ENCODE measurements around the gene OSBPL5.

OSBPL5 gene

DNA sequence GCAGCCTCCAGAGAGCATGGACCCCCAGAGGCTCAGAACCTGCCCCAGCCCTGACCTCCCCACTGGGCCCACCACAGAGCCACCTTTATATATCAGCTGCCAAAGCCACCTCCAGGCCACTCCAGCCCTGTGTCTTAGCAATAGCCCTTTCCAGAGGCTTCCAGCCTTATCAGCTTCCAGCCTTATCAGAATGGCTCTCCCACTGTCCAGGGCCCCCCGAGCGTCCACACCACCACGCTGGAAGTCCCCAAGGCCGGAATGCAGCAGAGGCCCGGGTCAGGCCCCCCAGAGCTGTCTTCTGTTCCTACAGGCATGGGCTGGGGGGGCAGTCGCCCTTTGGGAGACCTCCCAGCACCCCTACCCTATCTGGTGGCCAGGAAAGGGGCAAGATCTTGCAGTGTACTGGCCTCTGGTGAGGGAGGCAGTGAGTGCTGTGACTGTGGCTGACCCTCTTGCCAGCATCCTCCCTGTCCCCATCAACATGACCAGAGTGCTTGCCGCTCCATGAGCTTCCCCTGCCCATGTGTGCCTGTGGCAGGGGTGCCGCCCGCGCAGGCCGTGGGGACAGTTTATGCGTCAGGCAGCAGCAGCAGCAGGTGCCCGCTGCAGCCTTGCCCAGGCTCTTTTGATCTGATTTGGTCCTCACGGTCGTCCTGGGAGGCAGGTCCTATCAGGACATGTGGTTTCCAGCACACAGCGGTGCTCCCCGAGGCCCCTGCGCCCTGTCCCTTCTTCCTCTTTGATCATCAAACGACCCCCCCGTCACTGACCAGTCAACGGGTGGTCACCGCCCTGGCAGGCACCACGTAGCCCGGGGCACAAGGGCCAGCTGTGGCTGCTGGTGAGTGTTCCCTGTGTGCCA is 15.9 kb downstream of the OSBPL5 start:
- DNase-seq = no peak

DNA sequence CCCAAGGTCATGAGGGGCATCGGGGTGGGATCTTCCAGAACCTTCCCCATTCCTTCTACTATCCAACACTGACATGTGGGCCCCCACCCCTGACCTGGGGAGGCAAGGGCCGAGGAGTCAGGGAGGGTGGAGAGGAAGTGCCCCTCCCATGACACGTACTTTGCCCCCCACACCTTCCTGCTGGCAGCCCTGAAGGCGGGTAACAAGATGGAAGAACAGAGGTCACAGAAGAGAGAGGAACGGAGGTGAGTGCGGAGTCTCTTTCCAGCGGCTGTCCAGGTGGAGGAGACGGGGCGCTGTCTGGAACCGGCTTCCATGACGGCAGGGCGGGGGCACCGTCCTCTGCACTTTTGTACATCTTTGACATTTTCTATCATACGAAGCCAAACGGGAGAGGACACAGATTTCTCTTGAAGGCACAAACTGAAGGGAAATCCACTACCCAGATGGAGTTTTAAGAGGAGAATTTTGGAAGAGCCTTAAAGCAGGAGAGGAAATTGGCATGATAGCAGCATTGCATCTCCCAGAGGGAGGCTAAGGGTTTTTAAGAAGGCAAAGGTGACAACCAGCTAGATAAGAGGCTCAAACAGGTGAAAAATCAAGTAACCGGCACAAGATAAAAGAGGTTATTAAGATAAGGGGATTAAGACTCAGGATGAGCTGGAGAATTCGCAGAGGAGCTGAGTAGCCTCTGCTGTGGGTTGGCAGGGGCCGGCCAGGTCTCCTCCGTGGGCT is 16.7 kb downstream of the OSBPL5 start:
- no peak for DNase-seq

DNA sequence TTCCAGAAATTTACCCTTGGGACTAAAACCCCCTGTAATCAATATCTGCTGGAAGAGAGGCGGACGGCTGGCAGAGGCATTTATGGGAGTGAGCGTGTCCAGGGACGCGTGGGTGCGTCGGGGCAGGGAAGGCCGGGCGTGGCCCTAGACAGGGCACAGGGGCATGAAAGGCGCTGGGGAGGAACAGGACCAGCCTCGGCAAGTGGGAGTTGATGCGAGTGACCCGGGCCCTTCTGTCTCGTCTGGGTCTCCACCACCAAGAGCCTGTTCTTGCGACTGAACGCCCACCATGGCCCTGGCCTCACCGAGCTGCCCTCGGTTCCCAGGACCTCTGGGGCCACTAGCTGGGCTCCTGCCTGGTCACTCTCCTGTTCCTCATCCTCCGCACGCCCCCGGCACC is 17.5 kb downstream of the OSBPL5 start:
- DNase-seq = no peak

DNA sequence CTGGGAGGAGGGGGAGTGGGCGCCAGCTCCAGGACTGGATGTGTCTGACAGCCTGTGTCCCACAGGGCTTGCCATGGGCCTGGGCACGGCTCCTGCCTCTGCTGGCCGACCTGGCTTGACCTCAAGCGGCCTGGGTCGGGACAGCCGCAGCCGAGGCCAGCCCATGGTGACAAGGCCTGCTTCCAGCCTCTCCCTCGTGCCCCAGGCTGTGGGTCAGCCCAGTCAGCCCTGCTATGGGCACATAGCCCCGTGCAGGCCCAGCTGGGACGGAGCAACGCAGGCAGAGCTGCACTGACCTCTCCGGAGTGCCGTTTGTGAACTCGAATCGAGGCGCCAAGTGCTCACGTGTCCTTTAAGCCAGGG is 17.9 kb downstream of the OSBPL5 start:
- no peak for DNase-seq

DNA sequence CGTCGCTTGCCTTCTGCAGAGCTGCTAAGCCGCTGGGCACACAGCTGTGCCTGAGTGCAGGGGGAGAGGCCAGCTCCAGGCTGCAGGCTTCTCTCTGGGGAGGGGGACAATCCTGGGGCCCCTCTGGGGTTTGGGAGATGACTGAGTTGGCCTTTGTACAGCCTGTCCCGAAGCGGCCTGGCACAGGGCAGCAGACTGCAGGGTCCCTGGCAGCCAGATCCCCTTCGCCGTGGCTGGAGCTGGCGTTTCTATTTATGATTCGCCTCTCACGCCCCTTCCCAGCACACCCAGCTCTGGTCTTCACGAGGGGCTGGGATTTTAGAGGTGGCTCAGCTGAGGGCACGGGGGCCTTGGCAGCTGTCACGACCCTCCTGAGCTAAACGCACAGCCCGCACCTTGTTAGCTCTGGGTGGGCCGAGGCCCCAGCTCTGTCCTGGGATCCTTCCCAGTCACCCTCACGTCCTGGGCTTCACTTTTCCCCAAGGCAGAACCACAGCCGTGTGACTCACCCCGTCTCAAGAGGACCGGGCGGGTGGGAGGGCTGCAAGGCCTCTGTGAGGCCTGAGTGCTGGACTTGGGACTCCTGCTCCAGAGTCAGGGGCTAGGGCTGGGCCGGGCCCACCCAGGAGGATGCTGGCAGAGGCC is 18.4 kb downstream of the OSBPL5 start:
- no peak for DNase-seq

DNA sequence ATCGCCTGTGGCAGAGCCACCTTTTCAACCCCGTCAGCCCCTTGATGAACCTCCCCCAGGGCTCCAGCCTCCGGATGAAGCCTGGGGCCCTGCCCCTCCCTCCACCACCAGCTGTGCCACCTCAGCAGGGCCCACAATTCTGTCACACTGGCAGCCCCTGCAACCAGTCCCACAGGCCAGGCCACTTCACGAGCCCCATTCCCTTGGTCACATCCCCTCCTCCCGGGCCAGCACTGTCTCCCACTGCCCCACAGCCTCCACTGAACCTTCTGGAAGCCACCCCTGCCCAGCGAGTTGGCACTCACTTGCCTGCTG is 19.9 kb downstream of the OSBPL5 start:
- no peak for DNase-seq

DNA sequence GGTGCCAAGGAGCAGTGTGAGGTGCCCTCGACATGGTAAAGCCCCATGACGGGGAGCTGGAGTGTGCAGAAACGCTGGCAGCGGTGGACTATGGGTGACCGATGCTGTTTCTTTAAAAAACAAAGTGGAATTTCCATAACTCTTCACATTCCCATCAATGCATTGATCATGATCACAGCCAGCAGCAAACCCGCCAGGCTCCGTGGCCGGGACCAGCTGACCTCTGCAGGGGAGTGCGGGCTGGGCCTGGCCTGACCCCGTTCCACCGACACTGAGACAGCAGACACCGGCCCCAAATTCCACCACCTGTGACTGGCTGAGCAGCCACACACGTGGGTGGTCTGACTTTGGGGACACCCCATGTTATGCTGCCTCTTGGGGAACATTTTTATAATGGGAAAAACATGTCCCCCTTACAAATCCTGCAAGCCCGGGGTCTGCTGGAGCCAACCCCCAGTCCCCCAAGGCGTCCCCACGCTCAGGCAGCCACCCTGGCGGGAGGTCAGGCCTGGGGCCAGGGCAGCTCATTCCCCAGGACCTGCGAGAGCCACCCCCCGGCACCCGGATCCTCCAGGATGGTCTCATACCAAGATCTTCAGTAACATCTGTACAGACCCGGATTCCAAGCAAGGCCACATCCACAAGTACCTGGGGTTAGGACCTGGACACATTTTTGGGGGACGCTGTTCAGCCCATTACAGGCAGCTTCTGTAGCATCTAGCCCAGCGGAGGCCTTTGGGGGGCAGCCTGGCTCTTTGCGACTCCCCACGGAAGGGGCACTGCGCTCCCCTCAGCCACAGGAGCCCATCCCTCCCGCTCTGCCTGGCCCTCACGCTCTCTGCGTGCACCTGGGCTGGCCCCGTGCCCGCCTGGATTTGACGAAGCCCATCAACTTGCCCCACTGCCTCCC is 20.6 kb downstream of the OSBPL5 start:
- DNase-seq = no peak

DNA sequence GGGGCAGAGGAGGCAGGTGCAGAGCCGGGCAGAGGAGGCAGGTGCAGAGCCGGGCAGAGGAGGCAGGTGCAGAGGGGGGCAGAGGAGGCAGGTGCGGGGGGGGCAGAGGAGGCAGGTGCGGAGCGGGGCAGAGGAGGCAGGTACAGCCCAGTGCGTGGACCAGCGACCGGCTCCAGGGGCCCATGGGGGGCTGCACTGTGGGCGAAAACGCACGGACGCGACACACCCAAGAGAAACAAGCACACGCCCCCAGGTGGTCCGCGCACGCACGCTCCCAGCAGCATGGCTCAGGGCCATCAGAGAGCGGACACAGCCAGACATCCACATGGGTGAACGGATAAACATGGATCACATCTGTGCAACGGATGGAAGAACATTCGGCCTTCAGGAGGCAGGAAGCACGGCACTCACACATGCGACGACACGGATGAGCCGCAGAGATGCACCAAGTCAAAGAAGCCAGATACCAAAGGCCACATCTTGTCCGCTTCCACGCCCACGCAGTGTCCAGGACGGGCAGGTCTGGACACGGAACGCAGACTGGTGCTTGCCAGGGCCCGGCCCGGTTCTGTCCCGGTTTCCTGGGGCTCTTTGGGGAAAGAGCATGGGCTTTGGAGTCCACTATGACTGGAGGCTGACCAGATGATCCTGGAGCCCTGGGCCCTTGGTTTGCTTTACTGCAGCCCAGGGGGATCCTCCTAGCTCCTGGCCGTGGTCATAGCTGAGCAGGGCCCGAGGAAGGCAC is 21.8 kb downstream of the OSBPL5 start:
- no peak for DNase-seq

DNA sequence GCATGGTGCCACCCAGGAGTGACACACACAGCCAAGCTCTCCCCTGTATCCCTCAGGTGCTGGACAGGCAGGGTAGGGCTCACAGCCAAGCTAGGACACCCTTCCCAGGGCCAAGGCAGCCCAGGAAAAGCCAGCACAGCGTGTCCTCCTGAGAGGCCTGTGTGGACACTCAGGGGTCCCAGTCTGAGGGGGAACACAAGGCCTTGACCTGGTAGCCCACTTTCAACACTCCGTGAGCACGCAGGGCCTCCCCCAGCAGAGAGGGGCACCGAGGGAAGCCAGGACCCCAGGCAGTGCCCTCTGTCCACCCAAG is 24.9 kb downstream of the OSBPL5 start:
- DNase-seq = no peak

DNA sequence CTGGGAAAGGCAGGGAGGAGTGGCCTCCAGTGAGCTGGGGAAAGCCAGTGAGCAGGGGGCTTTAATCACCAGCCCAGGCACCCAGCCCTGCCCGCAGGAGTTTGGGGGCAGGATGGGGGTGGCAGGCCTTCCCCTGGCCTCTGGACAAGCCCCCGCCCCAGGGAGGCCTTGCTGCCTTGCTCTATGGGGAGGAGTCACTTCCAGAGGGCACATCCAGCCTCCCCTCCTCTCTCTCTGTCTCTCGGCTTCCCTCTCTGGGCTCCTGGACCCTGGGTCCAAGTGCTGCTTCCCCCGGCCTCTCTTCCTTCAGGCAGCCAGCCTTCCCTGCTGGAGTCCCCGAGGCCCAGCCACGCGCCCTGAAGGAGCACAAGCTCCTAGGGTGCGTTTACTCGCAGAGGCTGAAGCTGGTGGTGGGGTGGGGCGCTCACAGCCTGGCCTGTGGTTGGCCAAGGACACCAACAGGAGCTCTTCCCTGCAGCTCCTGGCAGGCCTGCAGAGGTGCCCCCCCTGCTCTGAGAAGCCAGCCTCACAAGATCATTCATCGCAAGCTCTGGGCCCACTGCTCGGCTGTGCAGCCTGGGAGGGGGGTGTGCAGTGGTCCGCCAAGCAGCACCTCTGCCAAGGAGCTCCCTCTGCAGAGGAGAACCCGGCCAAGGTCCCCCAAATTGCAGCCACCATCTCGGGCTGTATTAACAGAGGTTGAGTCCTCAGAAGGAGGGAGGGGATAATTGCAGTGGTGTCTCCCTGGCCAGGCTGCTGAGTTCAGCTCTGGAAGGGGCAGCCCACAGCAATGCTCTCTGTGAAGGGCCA is 25.4 kb downstream of the OSBPL5 start:
- no peak for DNase-seq

DNA sequence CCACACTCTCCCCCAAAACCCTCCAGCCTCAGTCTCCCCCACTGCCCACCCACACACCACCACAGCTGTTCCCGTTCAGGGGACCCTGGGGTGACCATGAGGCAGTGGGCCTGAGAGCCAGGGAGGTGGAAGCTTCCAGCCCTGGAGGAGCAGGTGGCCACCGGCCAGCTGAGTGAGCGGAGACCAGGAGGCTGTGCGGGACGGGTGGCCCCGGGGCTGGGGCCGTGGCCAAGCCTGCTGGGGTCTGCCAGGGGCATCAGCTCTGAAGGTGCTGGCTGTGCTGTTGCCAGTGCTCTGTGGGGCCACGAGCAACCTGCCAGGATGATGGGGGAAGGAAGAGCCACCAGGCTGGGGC is 26.0 kb downstream of the OSBPL5 start:
- DNase-seq = no peak

DNA sequence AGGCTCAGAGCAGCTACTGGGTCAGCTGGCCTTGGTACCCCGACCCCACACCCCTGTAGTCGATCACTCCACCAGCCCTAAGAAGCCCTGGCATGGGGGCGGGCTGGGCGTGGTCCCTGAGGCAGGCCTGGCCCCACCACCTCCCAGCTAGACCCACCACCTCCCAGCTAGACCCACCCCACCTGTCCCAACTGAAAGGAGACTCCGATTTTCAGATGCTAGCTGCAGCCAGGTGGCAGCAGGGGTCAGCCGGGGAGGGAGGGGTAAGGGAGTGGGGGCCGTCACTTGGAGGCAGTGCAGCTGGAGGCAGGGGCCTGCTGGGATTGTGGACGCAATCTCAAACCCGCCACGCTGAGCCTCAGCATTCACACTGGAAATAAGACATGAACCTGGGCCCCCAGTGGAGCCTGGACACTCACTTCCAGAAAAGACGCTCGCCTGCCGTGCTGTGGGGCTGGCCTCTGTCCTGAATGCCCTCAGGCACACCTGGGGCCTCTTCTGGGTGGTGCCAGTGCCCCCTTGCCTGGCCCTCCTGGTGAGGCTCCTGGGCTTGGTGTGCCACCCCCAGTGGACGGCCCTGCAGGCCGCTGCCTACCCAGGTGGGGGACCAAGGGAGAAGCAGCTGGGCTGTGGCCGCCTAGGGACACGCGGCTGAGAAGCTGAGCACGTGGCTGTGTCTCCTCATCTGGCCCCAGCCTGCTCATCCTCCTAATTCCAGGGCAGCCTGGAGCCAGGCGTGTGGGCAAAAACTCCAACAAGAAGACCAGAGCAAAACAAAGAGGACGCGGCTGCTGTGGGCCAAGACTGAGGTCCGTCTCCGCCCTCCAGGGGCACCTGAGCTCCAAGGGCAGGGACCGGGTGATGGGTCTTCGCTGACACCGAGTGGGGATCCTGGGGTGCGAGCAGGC is 26.7 kb downstream of the OSBPL5 start:
- no peak for DNase-seq

DNA sequence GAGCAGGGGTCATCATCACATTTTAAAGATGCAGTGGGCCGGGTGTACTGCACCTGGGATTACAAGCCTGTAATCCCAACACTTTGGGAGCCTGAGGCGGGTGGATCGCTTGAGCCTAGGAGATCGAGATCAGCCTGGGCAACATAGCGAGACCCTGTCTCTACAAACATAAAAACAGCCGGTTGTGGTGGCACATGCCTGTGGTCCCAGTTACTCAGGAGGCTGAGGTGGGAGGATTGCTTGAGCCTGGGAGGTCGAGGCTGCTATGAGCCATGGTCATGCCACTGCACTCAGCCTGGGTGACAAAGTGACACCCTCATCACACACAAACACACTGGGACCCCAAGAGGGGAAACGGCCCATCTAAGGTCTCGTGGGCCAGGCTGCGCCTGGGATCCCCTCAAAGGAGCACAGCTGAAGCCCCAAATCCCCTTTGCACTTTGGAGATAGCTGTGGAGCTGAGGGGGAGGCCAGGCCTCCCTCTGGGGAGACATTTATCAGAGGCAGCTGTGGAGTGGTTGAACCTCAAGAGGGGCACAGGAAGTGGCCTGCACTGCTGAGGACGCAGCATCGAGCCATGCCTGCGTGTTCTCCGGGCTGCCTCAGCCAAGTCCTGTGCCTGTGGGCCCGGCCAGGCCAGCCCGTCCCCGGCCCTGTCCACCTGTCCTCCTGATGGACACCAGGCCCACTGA is 27.5 kb downstream of the OSBPL5 start:
- DNase-seq = no peak

DNA sequence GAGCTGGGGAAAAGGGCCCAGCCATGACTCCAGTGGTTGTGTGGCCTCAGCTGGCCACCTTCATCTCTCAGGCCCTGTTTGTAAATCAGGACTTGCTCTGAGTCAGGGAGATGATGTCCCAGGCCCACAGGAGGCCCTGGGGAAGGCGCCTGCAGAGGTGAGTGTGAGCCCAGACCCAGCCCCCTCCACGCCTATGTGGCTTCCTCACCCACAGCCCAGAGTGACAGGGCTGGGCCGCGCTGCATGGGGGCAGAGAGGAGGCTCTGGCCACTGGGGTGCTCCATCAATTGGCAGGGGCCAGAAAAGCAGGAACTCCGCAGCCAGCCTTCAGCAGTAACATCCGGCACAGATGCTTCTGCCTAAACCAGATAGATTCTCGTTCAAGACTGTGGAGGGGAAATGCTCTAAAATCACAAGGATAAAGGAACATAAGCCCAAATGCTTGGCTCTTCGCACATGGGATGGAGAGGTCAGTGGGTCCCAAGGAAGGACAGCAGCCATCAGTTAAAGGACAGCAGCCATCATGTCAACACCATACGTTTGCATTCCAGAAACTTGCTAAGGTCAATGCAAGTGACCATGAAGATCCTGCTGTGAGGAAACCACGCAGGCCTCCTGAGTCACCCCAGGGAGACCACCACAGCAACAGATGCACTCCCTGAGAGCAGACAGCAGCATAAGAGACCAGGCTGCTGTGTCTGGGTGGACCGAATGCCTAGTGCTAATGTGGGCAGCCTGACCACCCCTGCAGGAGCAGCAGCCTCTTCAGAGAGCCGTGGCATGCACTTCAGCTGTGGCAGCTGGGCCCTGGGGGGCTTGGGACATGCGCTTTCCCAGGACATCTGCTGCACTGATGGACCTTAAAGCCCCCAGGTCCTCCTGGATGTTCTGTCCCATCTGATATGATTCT is 28.3 kb downstream of the OSBPL5 start:
- DNase-seq = peak; percentile 36

DNA sequence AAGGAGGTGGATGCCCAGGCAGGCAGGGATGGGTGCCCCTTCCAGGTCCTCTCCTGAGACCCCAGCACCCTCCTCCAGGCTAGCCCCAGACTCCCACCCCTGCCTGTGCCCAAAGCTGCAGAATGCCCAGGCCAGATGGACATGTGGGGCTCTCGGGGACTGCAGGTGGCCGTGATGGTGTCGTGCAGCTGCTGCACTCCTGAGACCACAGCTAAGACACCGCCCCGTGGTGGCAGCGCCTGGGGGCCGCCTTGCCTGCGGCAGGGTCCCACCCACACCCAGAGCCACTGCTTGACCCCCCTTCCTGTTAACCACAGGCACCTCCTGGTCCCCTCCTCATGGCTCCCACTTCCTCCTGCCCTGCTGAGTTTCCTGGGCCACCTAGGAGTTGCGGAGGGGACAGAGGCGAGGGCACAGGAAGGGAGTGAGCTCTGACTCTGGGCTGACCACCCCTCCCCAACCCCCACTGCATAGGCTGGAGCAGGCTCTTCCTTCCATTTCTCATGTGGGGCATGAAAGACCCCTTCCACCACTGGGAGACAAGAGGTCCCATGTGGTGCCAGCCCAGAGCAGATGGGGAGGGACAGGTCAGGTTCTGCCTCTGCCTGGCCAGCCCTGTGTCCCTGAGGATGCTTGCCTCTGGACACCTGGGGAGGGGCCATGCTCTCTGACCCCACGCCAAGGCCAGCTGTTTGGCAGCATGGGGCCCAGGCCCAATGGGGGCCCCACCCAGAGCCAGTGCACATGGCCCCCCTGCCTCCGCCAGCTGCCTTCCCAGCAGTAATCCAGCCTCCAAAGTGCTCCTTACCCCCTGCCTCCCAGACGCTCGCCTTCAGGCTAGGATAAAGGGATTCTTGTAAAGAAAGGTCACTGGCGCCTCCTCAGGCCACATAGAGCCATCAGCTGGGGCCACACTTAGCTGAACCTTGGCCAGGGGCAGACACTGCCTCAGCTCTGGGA is 29.3 kb downstream of the OSBPL5 start:
- peak; percentile 42 for DNase-seq

DNA sequence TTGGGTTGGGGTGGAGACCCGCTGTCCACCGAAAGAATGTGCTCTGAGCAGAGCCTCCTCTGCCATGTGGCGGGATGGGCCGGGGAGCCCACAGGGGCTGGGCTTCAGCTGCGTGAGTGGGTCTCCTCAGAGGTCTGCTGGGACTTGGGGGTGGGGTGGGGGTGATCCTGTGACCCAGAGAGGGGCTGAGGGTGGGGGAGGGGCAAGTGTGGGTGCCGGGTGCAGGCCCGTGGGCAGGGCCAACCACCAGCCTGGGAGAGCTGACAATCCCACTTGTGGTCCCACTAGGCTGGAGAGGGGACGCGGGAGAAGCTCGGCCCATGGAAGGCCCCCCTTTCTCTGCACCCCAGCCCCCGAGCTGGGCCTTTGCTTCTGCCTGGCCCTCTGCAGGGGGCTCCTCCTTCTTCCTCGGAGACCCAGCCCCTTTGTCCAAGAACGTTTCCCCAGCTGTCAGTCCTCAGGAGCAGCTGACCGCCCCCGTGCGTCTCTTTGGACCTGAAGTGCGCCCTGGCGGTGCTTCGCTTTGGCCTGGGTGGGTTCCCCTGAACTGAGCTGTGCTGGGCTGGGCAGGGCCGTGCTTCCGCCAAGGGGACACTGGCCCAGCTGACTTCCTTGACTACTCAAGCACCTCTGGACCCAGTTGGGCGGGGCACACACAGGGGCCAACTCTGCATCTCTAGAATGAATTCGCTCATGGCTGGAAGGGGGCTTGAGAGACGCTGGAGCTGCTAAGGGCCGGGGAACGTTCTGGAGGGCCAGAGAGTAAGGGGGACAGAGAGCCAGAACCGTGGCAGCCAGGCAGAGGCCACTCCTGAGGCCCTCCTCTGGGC is 30.2 kb downstream of the OSBPL5 start:
- DNase-seq = no peak

DNA sequence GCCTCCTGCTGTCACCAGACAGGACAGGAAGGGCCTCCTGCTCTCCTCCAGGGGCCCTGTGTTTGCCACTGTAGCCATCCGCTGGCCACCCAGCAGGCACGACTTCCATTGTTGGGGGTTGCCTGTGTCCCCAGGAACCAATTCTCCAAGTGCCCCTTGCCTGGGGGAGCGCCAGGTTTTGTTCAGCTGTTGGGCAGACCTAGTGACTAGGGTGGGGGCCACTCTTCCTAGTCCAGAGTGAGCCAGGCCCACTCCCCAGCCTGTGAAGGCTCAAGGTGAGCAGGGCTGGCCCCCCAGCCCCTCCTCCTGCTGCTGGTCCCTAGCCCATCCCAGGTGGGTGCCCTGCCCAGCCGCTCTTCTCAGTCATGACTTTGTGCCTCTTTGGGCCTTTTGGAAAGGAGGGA is 30.9 kb downstream of the OSBPL5 start:
- no peak for DNase-seq

Data from right forelimb (tissue), 1 donor.